Keratinocyte (primary cell): Measurements from ENCODE around the gene FBXO10.

Experiments
- EZH2 ChIP-seq: IDR thresholded peaks from one replicate; pipeline ENCODE4 v1.6.1; 2012; ENCODE audit warnings: inconsistent platforms, mild to moderate bottlenecking, low read length, moderate library complexity
- TF ChIP-seq, protein P1 (sequence below), 3 experiments: IDR thresholded peaks in 1 of 3; conservative IDR thresholded peaks in 1 of 3; optimal IDR thresholded peaks in 1 of 3; 2 replicates in 2 of 3; 3 replicates in 1 of 3; pipeline versions ENCODE3 to v1.5.1; 2011; ENCODE audit warnings: low read length in 3 of 3, mild to moderate bottlenecking in 3 of 3, moderate library complexity in 2 of 3, control low read depth in 1 of 3, inconsistent platforms in 1 of 3; ENCODE audit not compliant: insufficient read depth in 2 of 3; ENCODE audit errors: extremely low read depth in 1 of 3

DNA sequence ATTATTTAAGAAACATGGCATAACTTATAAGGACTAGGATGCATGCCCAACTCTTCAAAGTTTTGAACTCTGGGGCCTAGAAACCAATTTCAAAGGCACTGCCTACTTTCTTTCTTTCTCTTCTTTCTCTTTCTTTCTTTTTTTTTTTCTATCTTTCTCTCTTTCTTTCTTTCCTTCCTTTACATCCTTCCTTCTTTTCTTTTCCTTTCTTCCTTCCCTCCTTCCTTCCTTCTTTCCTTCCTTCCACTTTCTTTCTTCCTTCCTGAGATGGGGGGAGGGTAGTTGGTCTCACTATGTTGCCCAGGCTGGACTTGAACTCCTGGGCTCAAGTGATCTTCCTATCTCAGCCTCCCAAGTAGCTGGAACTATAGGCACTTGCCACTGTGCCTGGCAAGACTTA is 32.1 kb upstream of the FBXO10 start:
- TF ChIP-seq, protein P1, sequence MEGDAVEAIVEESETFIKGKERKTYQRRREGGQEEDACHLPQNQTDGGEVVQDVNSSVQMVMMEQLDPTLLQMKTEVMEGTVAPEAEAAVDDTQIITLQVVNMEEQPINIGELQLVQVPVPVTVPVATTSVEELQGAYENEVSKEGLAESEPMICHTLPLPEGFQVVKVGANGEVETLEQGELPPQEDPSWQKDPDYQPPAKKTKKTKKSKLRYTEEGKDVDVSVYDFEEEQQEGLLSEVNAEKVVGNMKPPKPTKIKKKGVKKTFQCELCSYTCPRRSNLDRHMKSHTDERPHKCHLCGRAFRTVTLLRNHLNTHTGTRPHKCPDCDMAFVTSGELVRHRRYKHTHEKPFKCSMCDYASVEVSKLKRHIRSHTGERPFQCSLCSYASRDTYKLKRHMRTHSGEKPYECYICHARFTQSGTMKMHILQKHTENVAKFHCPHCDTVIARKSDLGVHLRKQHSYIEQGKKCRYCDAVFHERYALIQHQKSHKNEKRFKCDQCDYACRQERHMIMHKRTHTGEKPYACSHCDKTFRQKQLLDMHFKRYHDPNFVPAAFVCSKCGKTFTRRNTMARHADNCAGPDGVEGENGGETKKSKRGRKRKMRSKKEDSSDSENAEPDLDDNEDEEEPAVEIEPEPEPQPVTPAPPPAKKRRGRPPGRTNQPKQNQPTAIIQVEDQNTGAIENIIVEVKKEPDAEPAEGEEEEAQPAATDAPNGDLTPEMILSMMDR (optimal IDR thresholded peaks at IDR 0.05 in 1 of 3, IDR thresholded peaks at IDR 0.05 in 1 of 3, conservative IDR thresholded peaks at IDR 0.05 in 1 of 3; ENCODE audit: extremely low read depth in 1 of 3, insufficient read depth in 2 of 3, low read length in 3 of 3), result no peak
- TF ChIP-seq EZH2, result no peak
